Liver (tissue), 9 donors: ENCODE data around the gene FAM184A. TPM values are rescaled to one million over a fixed set of nuclear protein-coding genes. Genes with fewer than 3 reads are reported as not detected.

ENCODE experiments used
- DNase-seq: peaks from one replicate; pipeline ENCODE4 v3.0.0-alpha.2; 2017; ENCODE audit warnings: low spot score
- H3K27ac ChIP-seq, 2 donors: one replicate each; pipeline ENCODE4 v1.7.0; 2013; ENCODE audit warnings: inconsistent platforms in 2 of 2, low read length in 2 of 2, control low read depth in 1 of 2, low read depth in 1 of 2, mild to moderate bottlenecking in 1 of 2
- H3K27me3 ChIP-seq, 4 donors: one replicate each; pipeline versions ENCODE4 v1.6.1 to v1.7.0; 2013; ENCODE audit warnings: low read length in 3 of 4, inconsistent platforms in 1 of 4, mild to moderate bottlenecking in 1 of 4, moderate library complexity in 1 of 4; ENCODE audit not compliant: control insufficient read depth in 4 of 4, insufficient read depth in 4 of 4
- H3K36me3 ChIP-seq, 4 donors: one replicate each; pipeline versions ENCODE4 v1.6.1 to v1.7.0; 2013; ENCODE audit warnings: low read length in 3 of 4, mild to moderate bottlenecking in 3 of 4, low read depth in 1 of 4, moderate library complexity in 1 of 4; ENCODE audit not compliant: control insufficient read depth in 4 of 4, insufficient read depth in 3 of 4
- H3K4me1 ChIP-seq, 4 donors: one replicate each; pipeline versions ENCODE4 v1.6.1 to v1.7.0; 2013; ENCODE audit warnings: low read length in 3 of 4, mild to moderate bottlenecking in 3 of 4, moderate library complexity in 1 of 4; ENCODE audit not compliant: control insufficient read depth in 4 of 4, insufficient read depth in 4 of 4
- H3K4me3 ChIP-seq, 3 donors: one replicate each; pipeline versions ENCODE4 v1.6.1 to v1.7.0; 2013; ENCODE audit warnings: low read length in 3 of 3, control low read depth in 1 of 3, low read depth in 1 of 3, mild to moderate bottlenecking in 1 of 3
- H3K9ac ChIP-seq, 2 donors: one replicate each; pipeline ENCODE4 v1.7.0; 2013; ENCODE audit warnings: low read length in 2 of 2, mild to moderate bottlenecking in 2 of 2, moderate library complexity in 2 of 2, control low read depth in 1 of 2, low read depth in 1 of 2
- H3K9me3 ChIP-seq, 4 donors: one replicate each; pipeline versions ENCODE4 v1.6.1 to v1.7.0; 2013; ENCODE audit warnings: low read length in 3 of 4; ENCODE audit not compliant: control insufficient read depth in 4 of 4
- ATF3 ChIP-seq: IDR thresholded peaks from 2 replicates; pipeline ENCODE4 v1.6.1; 2016; ENCODE audit warnings: antibody characterized with exemption
- CTCF ChIP-seq: fragments of 150-350 bp; IDR thresholded peaks from 2 replicates; pipeline ENCODE4 v1.5.1; 2017; ENCODE audit warnings: improper control_type of control experiment, low read depth, low read length; ENCODE audit not compliant: missing input control
- EGR1 ChIP-seq, 2 donors: IDR thresholded peaks; 2 replicates each; pipeline ENCODE4 v1.6.1; 2016 to 2018; ENCODE audit warnings: antibody characterized with exemption in 2 of 2, low read depth in 2 of 2
- FOXA1 ChIP-seq: IDR thresholded peaks from 2 replicates; pipeline ENCODE4 v1.6.1; 2016; ENCODE audit warnings: antibody characterized with exemption
- FOXA2 ChIP-seq: IDR thresholded peaks from 2 replicates; pipeline ENCODE4 v1.6.1; 2016; ENCODE audit warnings: antibody characterized with exemption
- GABPA ChIP-seq, 2 donors: IDR thresholded peaks in 1 of 2; conservative IDR thresholded peaks in 1 of 2; 2 replicates each; pipeline ENCODE4 v1.6.1; 2016; ENCODE audit warnings: antibody characterized with exemption in 2 of 2, mild to moderate bottlenecking in 1 of 2, moderate library complexity in 1 of 2
- HNF4A ChIP-seq, 2 donors: conservative IDR thresholded peaks; 2 replicates each; pipeline ENCODE4 v1.6.1; 2016; ENCODE audit warnings: antibody characterized with exemption in 2 of 2, mild to moderate bottlenecking in 2 of 2
- HNF4G ChIP-seq: IDR thresholded peaks from 2 replicates; pipeline ENCODE4 v1.6.1; 2016; ENCODE audit warnings: antibody characterized with exemption
- JUND ChIP-seq, 2 donors: IDR thresholded peaks; 2 replicates each; pipeline ENCODE4 v1.6.1; 2016; ENCODE audit warnings: antibody characterized with exemption in 2 of 2
- NR2F2 ChIP-seq: IDR thresholded peaks from 2 replicates; pipeline ENCODE4 v1.6.1; 2016; ENCODE audit warnings: antibody characterized with exemption
- RAD21 ChIP-seq, 2 donors: IDR thresholded peaks; 2 replicates each; pipeline ENCODE4 v1.6.1; 2016; ENCODE audit warnings: antibody characterized with exemption in 2 of 2, mild to moderate bottlenecking in 2 of 2
- RXRA ChIP-seq, 2 donors: IDR thresholded peaks; 2 replicates each; pipeline ENCODE4 v1.6.1; 2017 to 2018; ENCODE audit warnings: antibody characterized with exemption in 2 of 2, mild to moderate bottlenecking in 1 of 2
- SP1 ChIP-seq: IDR thresholded peaks from 2 replicates; pipeline ENCODE4 v1.6.1; 2018; ENCODE audit warnings: antibody characterized with exemption, mild to moderate bottlenecking
- YY1 ChIP-seq: IDR thresholded peaks from 2 replicates; pipeline ENCODE4 v1.6.1; 2016; ENCODE audit warnings: antibody characterized with exemption, mild to moderate bottlenecking
- ZBTB33 ChIP-seq: IDR thresholded peaks from 2 replicates; pipeline ENCODE4 v1.6.1; 2016; ENCODE audit warnings: antibody characterized with exemption
- WGBS: extraction: QIAGEN DNeasy Blood & Tissue Kit; methylation state at CpG from one replicate; pipeline ENCODE4 v1.1.7; 2013; 5-methylcytosine and 5-hydroxymethylcytosine counted together
- polyA plus RNA-seq, 2 donors: library from polyadenylated mRNA; stranded (reverse) in 1 of 2; unstranded in 1 of 2; fragments of 200-250 nt in 1 of 2; fragments of >200 nt in 1 of 2; fragmentation: Nextera tagmentation in 1 of 2; extraction: Ambion mirVana in 1 of 2; gene quantifications; one replicate each; pipeline versions ENCODE4 v1.2.1 to v1.2.3, GENCODE V29; 2013 to 2015
- total RNA-seq, 2 donors: library from RNA; depleted of rRNA; stranded (reverse); fragments of >200 nt; gene quantifications; one replicate each; pipeline ENCODE4 v1.2.3, GENCODE V29; 2014
- TF ChIP-seq, protein P1 (sequence below): IDR thresholded peaks from 2 replicates; pipeline ENCODE4 v1.6.1; 2016; ENCODE audit warnings: antibody characterized with exemption, mild to moderate bottlenecking
- TF ChIP-seq, protein P2 (sequence below): IDR thresholded peaks from 2 replicates; pipeline ENCODE4 v1.6.1; 2016; ENCODE audit warnings: antibody characterized with exemption
- donor health status: healthy.
- donor health status: healthy.
- donor health status: healthy.
- donor health status: healthy.
- donor health status: healthy.

FAM184A gene
- total and polyA plus RNA-seq, 4 donors, result 1.0 to 7.4 (median 4.0) TPM

DNA sequence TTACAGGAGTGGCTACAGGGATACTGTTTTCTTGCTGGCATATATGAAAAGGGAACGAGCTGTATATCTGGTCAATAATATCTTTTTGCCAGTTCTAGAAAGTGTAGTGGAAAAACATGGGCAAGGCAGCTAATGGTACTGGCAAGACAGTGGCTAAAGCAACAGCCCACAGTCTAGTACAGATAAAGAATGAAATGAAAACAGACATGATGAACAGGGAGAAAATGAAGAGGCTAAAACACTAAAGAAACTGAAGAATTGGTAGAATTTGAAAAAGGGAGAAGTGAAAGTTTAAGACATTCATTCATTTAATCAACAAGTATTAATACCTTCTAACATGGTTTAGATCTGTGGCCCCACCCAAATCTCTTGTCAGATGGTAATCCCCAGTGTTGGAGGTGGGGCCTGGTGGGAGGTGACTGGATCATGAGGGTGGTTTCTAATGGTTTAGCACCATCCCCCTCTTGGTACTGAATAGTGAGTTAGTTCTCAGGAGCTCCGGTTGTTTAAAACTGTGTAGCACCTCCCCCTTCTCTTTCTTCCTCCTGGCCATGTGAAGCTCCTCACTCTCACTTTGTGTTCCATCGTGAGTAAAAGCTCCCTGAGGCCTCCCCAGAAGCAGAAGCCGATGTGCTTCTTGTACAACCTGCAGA, 18.1 kb downstream of the FAM184A start:
- Histone ChIP-seq H3K4me3 (no peak overlapping the region), H3K27ac (no peak overlapping the region), H3K4me1 (no peaks in the 10 kb centered on the region), H3K36me3 (no peaks in the 10 kb centered on the region), H3K9me3 (no peaks in the 10 kb centered on the region), H3K27me3 (no peaks in the 10 kb centered on the region), H3K9ac (no peak overlapping the region)
- TF ChIP-seq ATF3 (no peak), HNF4G (no peak), RXRA (IDR thresholded peaks at IDR 0.05) (no peak), SP1 (no peak), JUND (IDR thresholded peaks at IDR 0.05) (no peak), EGR1 (IDR thresholded peaks at IDR 0.05; ENCODE audit: low read depth in 2 of 2) (no peak), CTCF (no peak), HNF4A (conservative IDR thresholded peaks at IDR 0.05) (no peak), NR2F2 (no peak), FOXA1 (no peak), GABPA (IDR thresholded peaks at IDR 0.05 in 1 of 2, conservative IDR thresholded peaks at IDR 0.05 in 1 of 2) (no peak), YY1 (no peak), FOXA2 (no peak), ZBTB33 (no peak), RAD21 (IDR thresholded peaks at IDR 0.05) (no peak)
- TF ChIP-seq, protein P1, sequence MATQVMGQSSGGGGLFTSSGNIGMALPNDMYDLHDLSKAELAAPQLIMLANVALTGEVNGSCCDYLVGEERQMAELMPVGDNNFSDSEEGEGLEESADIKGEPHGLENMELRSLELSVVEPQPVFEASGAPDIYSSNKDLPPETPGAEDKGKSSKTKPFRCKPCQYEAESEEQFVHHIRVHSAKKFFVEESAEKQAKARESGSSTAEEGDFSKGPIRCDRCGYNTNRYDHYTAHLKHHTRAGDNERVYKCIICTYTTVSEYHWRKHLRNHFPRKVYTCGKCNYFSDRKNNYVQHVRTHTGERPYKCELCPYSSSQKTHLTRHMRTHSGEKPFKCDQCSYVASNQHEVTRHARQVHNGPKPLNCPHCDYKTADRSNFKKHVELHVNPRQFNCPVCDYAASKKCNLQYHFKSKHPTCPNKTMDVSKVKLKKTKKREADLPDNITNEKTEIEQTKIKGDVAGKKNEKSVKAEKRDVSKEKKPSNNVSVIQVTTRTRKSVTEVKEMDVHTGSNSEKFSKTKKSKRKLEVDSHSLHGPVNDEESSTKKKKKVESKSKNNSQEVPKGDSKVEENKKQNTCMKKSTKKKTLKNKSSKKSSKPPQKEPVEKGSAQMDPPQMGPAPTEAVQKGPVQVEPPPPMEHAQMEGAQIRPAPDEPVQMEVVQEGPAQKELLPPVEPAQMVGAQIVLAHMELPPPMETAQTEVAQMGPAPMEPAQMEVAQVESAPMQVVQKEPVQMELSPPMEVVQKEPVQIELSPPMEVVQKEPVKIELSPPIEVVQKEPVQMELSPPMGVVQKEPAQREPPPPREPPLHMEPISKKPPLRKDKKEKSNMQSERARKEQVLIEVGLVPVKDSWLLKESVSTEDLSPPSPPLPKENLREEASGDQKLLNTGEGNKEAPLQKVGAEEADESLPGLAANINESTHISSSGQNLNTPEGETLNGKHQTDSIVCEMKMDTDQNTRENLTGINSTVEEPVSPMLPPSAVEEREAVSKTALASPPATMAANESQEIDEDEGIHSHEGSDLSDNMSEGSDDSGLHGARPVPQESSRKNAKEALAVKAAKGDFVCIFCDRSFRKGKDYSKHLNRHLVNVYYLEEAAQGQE, result no peak
- TF ChIP-seq, protein P2, sequence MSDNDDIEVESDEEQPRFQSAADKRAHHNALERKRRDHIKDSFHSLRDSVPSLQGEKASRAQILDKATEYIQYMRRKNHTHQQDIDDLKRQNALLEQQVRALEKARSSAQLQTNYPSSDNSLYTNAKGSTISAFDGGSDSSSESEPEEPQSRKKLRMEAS, result no peak
- no peak for DNase-seq
- WGBS, result 88% methylated on average over 4 of the region's 4 CpGs
